Lower leg skin (tissue), 4 donors: Measurements from ENCODE around the gene ACSF3. TPM values are rescaled to one million over a fixed set of nuclear protein-coding genes. Genes with fewer than 3 reads are reported as not detected.

Experiments used
- DNase-seq, 2 donors: peaks; one replicate each; pipeline ENCODE4 v3.0.0-alpha.2; 2019; ENCODE audit warnings: low spot score in 2 of 2
- H3K4me3 ChIP-seq: fragments of 200-600 bp; sonication (generic); 2 replicates; pipeline ENCODE4 v1.5.1; 2017; ENCODE audit warnings: mild to moderate bottlenecking, low read depth; ENCODE audit not compliant: poor library complexity, severe bottlenecking
- CTCF ChIP-seq, 3 donors: fragments of 450-650 bp; IDR thresholded peaks; one replicate each; pipeline ENCODE4 v1.5.1; 2016; ENCODE audit warnings: antibody characterized with exemption in 3 of 3, mild to moderate bottlenecking in 3 of 3, moderate library complexity in 2 of 3
- POLR2A ChIP-seq, 2 donors: fragments of 450-650 bp; IDR thresholded peaks; one replicate each; pipeline ENCODE4 v1.6.1; 2016 to 2017; ENCODE audit warnings: antibody characterized with exemption in 2 of 2, mild to moderate bottlenecking in 1 of 2, moderate library complexity in 1 of 2
- WGBS, 2 donors: methylation state at CpG; one replicate each; pipeline ENCODE4 v1.1.5; 2018; 5-methylcytosine and 5-hydroxymethylcytosine counted together
- intact Hi-C: fragments of 100-400 bp; cut with DNase I; formaldehyde crosslinking; loops from one replicate; pipeline ENCODE4 v1.15.0; 2023; ENCODE audit warnings: low total_unique reads
- total RNA-seq, 4 donors: library from RNA; depleted of rRNA; stranded (reverse); fragments of >200 nt; gene quantifications; one replicate each; pipeline ENCODE4 v1.1.0, GENCODE V29; 2016

ACSF3 gene
- total RNA-seq, 4 donors from 2014 or later, result 22.7 to 42.3 (median 34.4) TPM

- TF ChIP-seq POLR2A (IDR thresholded peaks at IDR 0.05) (no peak), CTCF (IDR thresholded peaks at IDR 0.05) (no peak)
- intact Hi-C loops, result no loop called here
- H3K4me3 ChIP-seq, result no peak overlapping the region
- 89 to 91% methylated on average over 14 of the region's 14 CpGs for WGBS, 2 donors
- no peak for DNase-seq
Observed at GRCh38 chr16:89097392-89097772, 3.7 kb downstream of the ACSF3 start.

- no peak for DNase-seq
- TF ChIP-seq CTCF (IDR thresholded peaks at IDR 0.05) (no peak), POLR2A (IDR thresholded peaks at IDR 0.05) (no peak)
- 88 to 89% methylated on average over 25 to 26 of the region's 26 CpGs for WGBS, 2 donors
- no peak overlapping the region for H3K4me3 ChIP-seq
- intact Hi-C loops, result no loop called here
Observed at GRCh38 chr16:89098767-89099430, 5.2 kb downstream of the ACSF3 start.

- intact Hi-C loops, result no loop called here
- WGBS, 2 donors, result 61 to 70% methylated on average over 10 to 11 of the region's 11 CpGs
- H3K4me3 ChIP-seq, result no peak overlapping the region
- TF ChIP-seq CTCF (IDR thresholded peaks at IDR 0.05), result no peak
- no peak for TF ChIP-seq POLR2A (IDR thresholded peaks at IDR 0.05)
- no peak for DNase-seq
Observed at GRCh38 chr16:89099905-89100304, 6.3 kb downstream of the ACSF3 start.

- intact Hi-C loops, result no loop called here
- H3K4me3 ChIP-seq, result no peak overlapping the region
- TF ChIP-seq POLR2A (IDR thresholded peaks at IDR 0.05) (no peak), CTCF (IDR thresholded peaks at IDR 0.05) (no peak)
- DNase-seq, result no peak
- 90 to 93% methylated on average over 32 to 40 of the region's 42 CpGs for WGBS, 2 donors
Observed at GRCh38 chr16:89100601-89101302, 7.1 kb downstream of the ACSF3 start.

- no peak overlapping the region for H3K4me3 ChIP-seq
- intact Hi-C loops, result no loop called here
- WGBS, 2 donors, result 92% methylated on average over 36 to 37 of the region's 37 CpGs
- DNase-seq, result no peak
- no peak for TF ChIP-seq CTCF (IDR thresholded peaks at IDR 0.05)
- TF ChIP-seq POLR2A (IDR thresholded peaks at IDR 0.05), result no peak
Observed at GRCh38 chr16:89101303-89102040, 7.8 kb downstream of the ACSF3 start.
